ENCODE results near the gene ARX. TPM values are rescaled to one million over a fixed set of nuclear protein-coding genes. Genes with fewer than 3 reads are reported as not detected.

The ARX gene
- 0.12 to 0.49 TPM (median 0.28 TPM) in 5 replicates for total RNA-seq (2022; extraction: Qiagen RNA extraction; ENCODE audit: low read depth)

GRCh38 chrX:25015486-25016360 is at the start of gene ARX:
Gene ARX (minus strand): TSS chrX:25015965. CDS start chrX:25015737, 228 bp downstream.

